K562 (cell line): ENCODE measurements around the gene TADA1. TPM values are rescaled to one million over a fixed set of nuclear protein-coding genes. Genes with fewer than 3 reads are reported as not detected.

Source experiments
- CTCF ChIP-seq, 3 experiments: IDR thresholded peaks in 2 of 3; conservative IDR thresholded peaks in 1 of 3; 2 replicates each; pipeline ENCODE4 v1.5.1; 2011 to 2012; ENCODE audit warnings: low read length in 3 of 3, mild to moderate bottlenecking in 3 of 3, control low read depth in 2 of 3, improper control_type of control experiment in 1 of 3, inconsistent platforms in 1 of 3, low read depth in 1 of 3, mixed read lengths in 1 of 3, moderate library complexity in 1 of 3; ENCODE audit not compliant: insufficient read depth in 2 of 3
- ESRRB ChIP-seq: fragments of 250-450 bp; sonication (Bioruptor Pico); IDR thresholded peaks from 2 replicates; pipeline ENCODE4 v1.5.0; 2020; ENCODE audit warnings: mild to moderate bottlenecking, moderate library complexity, borderline replicate concordance
- GATA2 ChIP-seq: sonication (generic); formaldehyde crosslinking; IDR thresholded peaks from 2 replicates; pipeline ENCODE4 v1.4.0; 2020; ENCODE audit warnings: mild to moderate bottlenecking, missing genetic modification reagents
- GATAD2B ChIP-seq: fragments of 450-650 bp; IDR thresholded peaks from 2 replicates; pipeline ENCODE4 v1.6.1; 2017; ENCODE audit warnings: mild to moderate bottlenecking, borderline replicate concordance
- HDAC8 ChIP-seq: fragments of 450-650 bp; IDR thresholded peaks from 2 replicates; pipeline ENCODE4 v1.6.1; 2016; ENCODE audit warnings: mild to moderate bottlenecking, missing genetic modification characterization, moderate library complexity, missing compliant biosample characterization
- KDM2B ChIP-seq: fragments of 250-450 bp; sonication (Bioruptor Pico); IDR thresholded peaks from 2 replicates; pipeline ENCODE4 v1.8.0; 2021; ENCODE audit warnings: mild to moderate bottlenecking, moderate library complexity
- L3MBTL2 ChIP-seq: fragments of 450-650 bp; IDR thresholded peaks from 2 replicates; pipeline ENCODE4 v1.6.1; 2016; ENCODE audit warnings: mild to moderate bottlenecking, moderate library complexity
- PHB2 ChIP-seq: fragments of 450-650 bp; IDR thresholded peaks from 2 replicates; pipeline ENCODE4 v1.6.1; 2017; ENCODE audit warnings: low read depth
- PHTF2 ChIP-seq: fragments of 250-450 bp; sonication (Bioruptor Pico); IDR thresholded peaks from 2 replicates; pipeline ENCODE4 v1.5.0; 2021; ENCODE audit warnings: mild to moderate bottlenecking
- RBM22 ChIP-seq: fragments of 200-400 bp; formaldehyde crosslinking; IDR thresholded peaks from 2 replicates; pipeline ENCODE4 v1.6.1; 2018; ENCODE audit warnings: low read length, low read depth; ENCODE audit not compliant: poor library complexity, severe bottlenecking
- TRIM28 ChIP-seq: fragments of 450-650 bp; IDR thresholded peaks from 2 replicates; pipeline ENCODE4 v1.6.1; 2017
- ZNF212 ChIP-seq: fragments of 450-650 bp; formaldehyde crosslinking; IDR thresholded peaks from 2 replicates; pipeline ENCODE4 v1.4.0; 2020; ENCODE audit warnings: mild to moderate bottlenecking
- ZNF239 ChIP-seq: fragments of 250-450 bp; sonication (Bioruptor Pico); IDR thresholded peaks from 2 replicates; pipeline ENCODE4 v1.4.0; 2020; ENCODE audit warnings: mild to moderate bottlenecking
- ZNF589 ChIP-seq: fragments of 200-800 bp; sonication (Bioruptor generic); IDR thresholded peaks from 2 replicates; pipeline ENCODE4 v1.6.1; 2016; ENCODE audit warnings: low read depth, missing genetic modification characterization, missing compliant biosample characterization
- ZNF696 ChIP-seq: fragments of 250-450 bp; sonication (Bioruptor Pico); conservative IDR thresholded peaks from 2 replicates; pipeline ENCODE4 v1.4.0; 2020; ENCODE audit warnings: mild to moderate bottlenecking, moderate library complexity
- polyA plus RNA-seq, 8 experiments: library from polyadenylated mRNA; depleted of rRNA in 4 of 8; stranded (reverse) in 5 of 8; unstranded in 3 of 8; fragments of >200 nt; fragmentation: Nextera tagmentation in 2 of 8; fragmentation: Illumina TruSeq in 1 of 8; extraction: Ambion mirVana in 2 of 8; extraction: Trizol in 1 of 8; gene quantifications; 2 replicates each; pipeline versions ENCODE4 v1.2.1 to v1.2.3, GENCODE V29; 2011 to 2014; ENCODE audit warnings: inconsistent platforms in 1 of 8, missing spikeins in 1 of 8
- total RNA-seq, 7 experiments: library from RNA; depleted of rRNA in 6 of 7; stranded (reverse); fragments of >200 nt in 6 of 7; fragmentation: Illumina TruSeq in 2 of 7; extraction: Trizol in 2 of 7; gene quantifications; 2 replicates each; pipeline versions ENCODE4 v1.2.1 to v1.2.3, GENCODE V29; 2011 to 2021; ENCODE audit warnings: low replicate concordance in 1 of 7
- TF ChIP-seq, protein P1 (sequence below): fragments of 450-650 bp; IDR thresholded peaks from 2 replicates; pipeline ENCODE4 v1.6.1; 2018; ENCODE audit not compliant: partially characterized antibody
- TF ChIP-seq, protein P2 (sequence below): fragments of 250-450 bp; sonication (Bioruptor Pico); IDR thresholded peaks from 2 replicates; pipeline ENCODE4 v1.8.0; 2022; ENCODE audit warnings: moderate library complexity, mild to moderate bottlenecking, inconsistent platforms
- TF ChIP-seq, protein P3 (sequence below): IDR thresholded peaks from 2 replicates; pipeline ENCODE4 v1.6.1; 2016; ENCODE audit warnings: missing genetic modification characterization, missing compliant biosample characterization

The TADA1 gene
- total and polyA plus RNA-seq, 9 of the 15 experiments (the other 6 are each of a cell fraction or from before 2014, with no cell fraction given) = 15.9 to 76.5 (median 28.7) TPM

GRCh38 chr1:166875734-166876539 is at the start of gene TADA1 (continued):
- TF ChIP-seq, protein P1, sequence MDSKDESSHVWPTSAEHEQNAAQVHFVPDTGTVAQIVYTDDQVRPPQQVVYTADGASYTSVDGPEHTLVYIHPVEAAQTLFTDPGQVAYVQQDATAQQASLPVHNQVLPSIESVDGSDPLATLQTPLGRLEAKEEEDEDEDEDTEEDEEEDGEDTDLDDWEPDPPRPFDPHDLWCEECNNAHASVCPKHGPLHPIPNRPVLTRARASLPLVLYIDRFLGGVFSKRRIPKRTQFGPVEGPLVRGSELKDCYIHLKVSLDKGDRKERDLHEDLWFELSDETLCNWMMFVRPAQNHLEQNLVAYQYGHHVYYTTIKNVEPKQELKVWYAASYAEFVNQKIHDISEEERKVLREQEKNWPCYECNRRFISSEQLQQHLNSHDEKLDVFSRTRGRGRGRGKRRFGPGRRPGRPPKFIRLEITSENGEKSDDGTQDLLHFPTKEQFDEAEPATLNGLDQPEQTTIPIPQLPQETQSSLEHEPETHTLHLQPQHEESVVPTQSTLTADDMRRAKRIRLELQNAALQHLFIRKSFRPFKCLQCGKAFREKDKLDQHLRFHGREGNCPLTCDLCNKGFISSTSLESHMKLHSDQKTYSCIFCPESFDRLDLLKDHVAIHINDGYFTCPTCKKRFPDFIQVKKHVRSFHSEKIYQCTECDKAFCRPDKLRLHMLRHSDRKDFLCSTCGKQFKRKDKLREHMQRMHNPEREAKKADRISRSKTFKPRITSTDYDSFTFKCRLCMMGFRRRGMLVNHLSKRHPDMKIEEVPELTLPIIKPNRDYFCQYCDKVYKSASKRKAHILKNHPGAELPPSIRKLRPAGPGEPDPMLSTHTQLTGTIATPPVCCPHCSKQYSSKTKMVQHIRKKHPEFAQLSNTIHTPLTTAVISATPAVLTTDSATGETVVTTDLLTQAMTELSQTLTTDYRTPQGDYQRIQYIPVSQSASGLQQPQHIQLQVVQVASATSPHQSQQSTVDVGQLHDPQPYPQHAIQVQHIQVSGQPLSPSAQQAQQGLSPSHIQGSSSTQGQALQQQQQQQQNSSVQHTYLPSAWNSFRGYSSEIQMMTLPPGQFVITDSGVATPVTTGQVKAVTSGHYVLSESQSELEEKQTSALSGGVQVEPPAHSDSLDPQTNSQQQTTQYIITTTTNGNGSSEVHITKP = peak; percentile 54
- TF ChIP-seq ZNF239 (CRISPR knock-in tag) = no peak
- no peak for TF ChIP-seq PHB2
- TF ChIP-seq ZNF589 (CRISPR knock-in tag) = 0 out of 2 replicates have a peak, but pooled peaks have one; percentile 20
- no peak for TF ChIP-seq ZNF696 (CRISPR knock-in tag)
- TF ChIP-seq, protein P2, sequence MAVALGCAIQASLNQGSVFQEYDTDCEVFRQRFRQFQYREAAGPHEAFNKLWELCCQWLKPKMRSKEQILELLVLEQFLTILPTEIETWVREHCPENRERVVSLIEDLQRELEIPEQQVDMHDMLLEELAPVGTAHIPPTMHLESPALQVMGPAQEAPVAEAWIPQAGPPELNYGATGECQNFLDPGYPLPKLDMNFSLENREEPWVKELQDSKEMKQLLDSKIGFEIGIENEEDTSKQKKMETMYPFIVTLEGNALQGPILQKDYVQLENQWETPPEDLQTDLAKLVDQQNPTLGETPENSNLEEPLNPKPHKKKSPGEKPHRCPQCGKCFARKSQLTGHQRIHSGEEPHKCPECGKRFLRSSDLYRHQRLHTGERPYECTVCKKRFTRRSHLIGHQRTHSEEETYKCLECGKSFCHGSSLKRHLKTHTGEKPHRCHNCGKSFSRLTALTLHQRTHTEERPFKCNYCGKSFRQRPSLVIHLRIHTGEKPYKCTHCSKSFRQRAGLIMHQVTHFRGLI (CRISPR knock-in tag) = no peak
- no peak for TF ChIP-seq TRIM28
- TF ChIP-seq, protein P3, sequence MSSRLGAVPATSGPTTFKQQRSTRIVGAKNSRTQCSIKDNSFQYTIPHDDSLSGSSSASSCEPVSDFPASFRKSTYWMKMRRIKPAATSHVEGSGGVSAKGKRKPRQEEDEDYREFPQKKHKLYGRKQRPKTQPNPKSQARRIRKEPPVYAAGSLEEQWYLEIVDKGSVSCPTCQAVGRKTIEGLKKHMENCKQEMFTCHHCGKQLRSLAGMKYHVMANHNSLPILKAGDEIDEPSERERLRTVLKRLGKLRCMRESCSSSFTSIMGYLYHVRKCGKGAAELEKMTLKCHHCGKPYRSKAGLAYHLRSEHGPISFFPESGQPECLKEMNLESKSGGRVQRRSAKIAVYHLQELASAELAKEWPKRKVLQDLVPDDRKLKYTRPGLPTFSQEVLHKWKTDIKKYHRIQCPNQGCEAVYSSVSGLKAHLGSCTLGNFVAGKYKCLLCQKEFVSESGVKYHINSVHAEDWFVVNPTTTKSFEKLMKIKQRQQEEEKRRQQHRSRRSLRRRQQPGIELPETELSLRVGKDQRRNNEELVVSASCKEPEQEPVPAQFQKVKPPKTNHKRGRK (tag) = no peak
- TF ChIP-seq RBM22 = peak; percentile 73
- TF ChIP-seq HDAC8 (tag) = no peak; the same call in 1 of the 2 replicates
- 0 out of 2 replicates have a peak, but pooled peaks have one; percentile 58 for TF ChIP-seq KDM2B
- peak in 2 of 3 experiments; percentile 50 to 67; a peak in 2 of 6 replicates for TF ChIP-seq CTCF (IDR thresholded peaks at IDR 0.05 in 2 of 3, conservative IDR thresholded peaks at IDR 0.05 in 1 of 3; ENCODE audit: insufficient read depth in 2 of 3, low read depth in 1 of 3, low read length in 3 of 3)
- no peak for TF ChIP-seq GATAD2B
- TF ChIP-seq ZNF212 = no peak
- peak; percentile 92 for TF ChIP-seq L3MBTL2
- TF ChIP-seq ESRRB (CRISPR knock-in tag) = no peak
- TF ChIP-seq GATA2 = no peak
- no peak for TF ChIP-seq PHTF2
